Stimulated activated CD4-positive, alpha-beta T cell treated with anti-CD3 and anti-CD28 coated beads, Interleukin-15, amount 100 ng/mL, for 1 hour (primary cell): ENCODE results near the gene GRAPL.
"Not testable (repeated sequence)": the region's sequence is repeated elsewhere in the genome, so short reads cannot be mapped to it uniquely, and the experiment has no call there.

ENCODE experiments used
- DNase-seq, 2 donors: peaks; one replicate each; pipeline ENCODE4 v3.0.0-alpha.2; 2020; ENCODE audit warnings: low read depth in 1 of 2, low spot score in 1 of 2

The GRAPL gene

DNA sequence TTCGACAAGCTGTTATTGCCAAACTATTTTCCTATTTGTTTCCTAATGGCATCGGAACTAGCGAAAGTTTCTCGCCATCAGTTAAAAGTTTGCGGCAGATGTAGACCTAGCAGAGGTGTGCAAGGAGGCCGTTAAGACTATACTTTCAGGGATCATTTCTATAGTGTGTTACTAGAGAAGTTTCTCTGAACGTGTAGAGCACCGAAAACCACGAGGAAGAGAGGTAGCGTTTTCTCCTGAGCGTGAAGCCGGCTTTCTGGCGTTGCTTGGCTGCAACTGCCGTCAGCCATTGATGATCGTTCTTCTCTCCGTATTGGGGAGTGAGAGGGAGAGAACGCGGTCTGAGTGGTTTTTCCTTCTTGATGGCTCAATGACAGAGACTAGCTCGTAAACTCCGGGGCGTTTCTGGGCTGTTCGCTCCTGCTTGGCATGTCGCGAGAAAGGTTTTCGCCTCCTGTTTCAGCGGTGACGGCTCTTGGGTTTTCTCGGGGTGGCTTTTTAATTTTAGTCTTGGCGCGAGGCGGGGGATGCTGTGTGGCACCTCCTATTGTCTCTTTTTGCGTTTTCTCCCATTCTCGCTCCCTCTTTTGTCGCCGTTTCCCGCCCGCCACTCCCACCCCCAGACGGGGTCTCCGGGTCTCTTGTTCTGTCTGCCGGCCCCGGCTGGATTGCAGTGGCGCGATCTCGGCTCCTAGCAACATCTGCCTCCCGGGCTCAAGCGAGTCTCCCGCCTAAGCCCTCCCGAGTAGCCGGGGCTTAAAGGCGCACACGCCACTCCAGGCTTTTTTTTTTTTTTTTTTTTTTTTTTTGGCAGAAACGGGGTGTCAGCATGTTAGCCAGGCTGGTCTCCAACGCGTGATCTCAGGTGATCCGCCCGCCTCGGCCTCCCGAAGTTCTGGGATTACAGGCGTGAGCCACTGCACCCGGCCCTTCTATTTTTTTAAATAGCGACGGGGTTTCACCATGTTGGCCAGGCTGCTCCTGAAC, 60.8 kb downstream of the GRAPL start:
- DNase-seq: not testable (repeated sequence)

DNA sequence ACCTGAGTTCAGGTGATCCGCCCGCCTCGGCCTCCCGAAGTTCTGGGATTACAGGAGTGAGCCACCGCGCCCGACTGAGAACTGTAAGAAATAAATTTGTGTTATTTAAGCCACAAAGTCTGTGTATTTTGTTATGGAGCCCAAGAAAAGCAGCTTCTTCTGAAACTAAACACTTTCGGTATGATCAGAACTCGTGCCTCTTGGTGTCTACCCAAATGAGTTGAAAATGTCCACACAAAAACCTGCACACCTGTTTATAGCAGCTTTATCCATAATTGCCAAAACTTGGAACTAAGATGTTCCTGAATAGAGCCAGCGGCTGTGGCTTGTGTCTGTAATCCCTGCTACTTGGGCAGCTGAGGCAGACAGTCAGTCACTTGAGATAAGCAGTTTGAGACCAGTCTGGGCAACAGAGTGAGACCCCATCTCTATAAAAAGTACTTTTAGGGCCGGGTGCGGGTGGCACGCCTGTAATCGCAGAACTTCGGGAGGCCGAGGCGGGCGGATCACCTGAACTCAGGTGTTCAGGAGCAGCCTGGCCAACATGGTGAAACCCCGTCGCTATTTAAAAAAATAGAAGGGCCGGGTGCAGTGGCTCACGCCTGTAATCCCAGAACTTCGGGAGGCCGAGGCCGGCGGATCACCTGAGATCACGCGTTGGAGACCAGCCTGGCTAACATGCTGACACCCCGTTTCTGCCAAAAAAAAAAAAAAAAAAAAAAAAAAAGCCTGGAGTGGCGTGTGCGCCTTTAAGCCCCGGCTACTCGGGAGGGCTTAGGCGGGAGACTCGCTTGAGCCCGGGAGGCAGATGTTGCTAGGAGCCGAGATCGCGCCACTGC, 61.7 kb downstream of the GRAPL start:
- DNase-seq: not testable (repeated sequence)

DNA sequence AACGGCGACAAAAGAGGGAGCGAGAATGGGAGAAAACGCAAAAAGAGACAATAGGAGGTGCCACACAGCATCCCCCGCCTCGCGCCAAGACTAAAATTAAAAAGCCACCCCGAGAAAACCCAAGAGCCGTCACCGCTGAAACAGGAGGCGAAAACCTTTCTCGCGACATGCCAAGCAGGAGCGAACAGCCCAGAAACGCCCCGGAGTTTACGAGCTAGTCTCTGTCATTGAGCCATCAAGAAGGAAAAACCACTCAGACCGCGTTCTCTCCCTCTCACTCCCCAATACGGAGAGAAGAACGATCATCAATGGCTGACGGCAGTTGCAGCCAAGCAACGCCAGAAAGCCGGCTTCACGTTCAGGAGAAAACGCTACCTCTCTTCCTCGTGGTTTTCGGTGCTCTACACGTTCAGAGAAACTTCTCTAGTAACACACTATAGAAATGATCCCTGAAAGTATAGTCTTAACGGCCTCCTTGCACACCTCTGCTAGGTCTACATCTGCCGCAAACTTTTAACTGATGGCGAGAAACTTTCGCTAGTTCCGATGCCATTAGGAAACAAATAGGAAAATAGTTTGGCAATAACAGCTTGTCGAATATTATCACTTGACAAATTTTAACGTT, 62.5 kb downstream of the GRAPL start:
- DNase-seq: not testable (repeated sequence)

DNA sequence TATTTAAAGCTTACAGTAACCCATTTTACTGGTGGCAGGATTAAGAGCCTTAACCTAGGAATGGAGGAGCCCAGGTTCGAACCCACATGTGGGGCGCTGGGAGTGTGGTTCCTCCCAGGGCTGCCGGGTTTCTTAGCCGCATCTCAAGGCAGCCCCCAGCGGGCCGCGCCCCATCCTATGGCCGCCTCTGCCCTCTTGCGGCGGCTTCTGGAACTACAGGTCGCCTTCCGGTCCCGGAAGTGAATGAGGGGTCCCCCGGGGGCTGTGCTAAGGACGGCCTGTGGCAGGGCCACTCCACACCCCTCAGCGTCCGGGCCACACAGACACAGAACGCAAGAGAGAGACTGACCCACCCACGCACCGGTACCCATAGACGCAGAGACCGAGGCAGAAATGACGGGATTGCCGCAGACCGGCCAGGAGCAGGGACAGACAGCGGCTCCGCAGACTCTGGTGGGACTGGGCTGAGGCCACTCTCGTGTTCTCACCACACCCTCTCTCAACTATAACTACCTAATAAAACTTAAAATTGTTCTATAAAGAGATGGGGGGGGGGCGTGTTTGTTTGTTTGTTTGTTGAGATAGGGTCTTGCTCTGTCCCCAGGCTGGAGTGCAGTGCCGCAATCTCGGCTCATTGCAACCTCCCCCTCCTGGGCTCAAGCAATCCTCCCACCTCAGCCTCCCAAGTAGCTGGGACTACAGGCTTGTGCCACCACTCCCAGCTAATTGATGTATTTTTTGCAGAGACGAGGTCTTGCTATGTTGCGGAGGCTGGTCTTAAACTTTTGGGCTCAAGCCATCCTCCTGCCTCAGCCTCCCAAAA, 69.2 kb downstream of the GRAPL start:
- DNase-seq: peak in 1 of 2 donors; percentile 2

DNA sequence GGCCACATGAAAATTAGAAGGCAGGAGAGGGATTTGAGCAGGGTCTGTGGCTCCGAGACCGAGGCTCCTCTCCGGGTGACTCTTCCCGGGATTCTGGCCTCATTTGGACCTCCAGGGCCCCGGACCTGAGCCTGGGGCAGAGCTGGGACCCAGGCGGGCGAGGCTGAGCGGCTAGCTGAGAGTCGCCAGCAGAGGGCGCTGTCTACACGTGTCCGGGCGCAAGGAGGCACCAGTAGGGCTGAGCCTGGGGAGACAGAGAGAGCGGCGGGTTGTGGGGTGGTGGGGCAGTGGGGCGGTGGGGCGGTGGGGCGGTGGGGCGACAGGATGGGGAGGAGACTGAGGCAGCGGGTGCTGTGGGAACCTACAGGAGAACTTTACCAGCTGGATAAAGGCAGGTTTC, 75.1 kb downstream of the GRAPL start:
- DNase-seq: not testable (repeated sequence)

DNA sequence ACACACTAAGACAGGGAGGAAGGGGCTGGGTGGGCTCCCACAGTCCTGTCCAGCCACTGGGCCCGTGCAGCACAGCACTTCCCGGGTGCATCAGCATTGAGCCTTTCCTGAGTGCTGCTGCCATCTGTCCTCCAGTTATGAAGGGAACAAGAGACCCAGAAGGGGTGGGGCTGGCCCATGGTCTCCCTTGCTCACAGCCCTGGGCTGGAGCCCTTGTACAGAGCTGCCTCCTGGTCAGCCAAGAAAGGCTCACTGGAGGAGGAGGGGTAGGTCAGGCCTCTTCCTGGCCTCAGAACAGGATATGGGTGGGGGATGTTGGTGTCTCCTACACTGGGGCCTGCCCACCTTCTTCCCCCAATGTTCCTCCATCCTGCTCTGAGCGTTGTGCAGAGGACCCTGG, 76.0 kb downstream of the GRAPL start:
- DNase-seq: not testable (repeated sequence)
